Activated CD8-positive, alpha-beta T cell treated with anti-CD3 and anti-CD28 coated beads for 36 hours (primary cell): Measurements from ENCODE around the gene SAMD15. TPM values are rescaled to one million over a fixed set of nuclear protein-coding genes. Genes with fewer than 3 reads are reported as not detected.

ENCODE experiments used
- ATAC-seq: fragments of 200-7000 bp; cut with Tn5 transposase; one replicate; pipeline ENCODE4 v1.10.0; 2021; ENCODE audit warnings: mild to moderate bottlenecking, moderate library complexity
- CTCF ChIA-PET: fragments of 350-600 bp; sonication (Branson Sonifier 250); formaldehyde crosslinking; loops from one replicate; lab custom pipeline; 2021; ENCODE audit warnings: antibody characterized with exemption; lab: Charles Lee
- POLR2A ChIA-PET: fragments of 350-600 bp; sonication (Branson Sonifier 250); formaldehyde crosslinking; loops from one replicate; lab custom pipeline; 2021; ENCODE audit warnings: antibody characterized with exemption; lab: Charles Lee
- DNase-seq: peaks from one replicate; pipeline ENCODE4 v3.0.0-alpha.2; 2020
- H3K27ac Mint-ChIP-seq: one replicate; pipeline ENCODE4 v1.8.0; 2021; ENCODE audit warnings: mild to moderate bottlenecking, mixed read lengths
- H3K27me3 Mint-ChIP-seq: one replicate; pipeline ENCODE4 v1.8.0; 2021; ENCODE audit warnings: mixed read lengths
- H3K36me3 Mint-ChIP-seq: one replicate; pipeline ENCODE4 v1.8.0; 2021; ENCODE audit warnings: low read depth, mixed read lengths
- H3K4me1 Mint-ChIP-seq: one replicate; pipeline ENCODE4 v1.8.0; 2021; ENCODE audit warnings: low read depth, mixed read lengths
- H3K4me3 Mint-ChIP-seq: one replicate; pipeline ENCODE4 v1.8.0; 2021; ENCODE audit warnings: mild to moderate bottlenecking, moderate library complexity, mixed read lengths
- H3K9me3 Mint-ChIP-seq: one replicate; pipeline ENCODE4 v1.8.0; 2021; ENCODE audit warnings: mixed read lengths
- CTCF ChIP-seq: fragments of 200-600 bp; IDR thresholded peaks from one replicate; pipeline ENCODE4 v1.8.0; 2022; ENCODE audit warnings: antibody characterized with exemption, mild to moderate bottlenecking
- intact Hi-C: fragments of 100-400 bp; cut with micrococcal nuclease; formaldehyde crosslinking; loops from one replicate; pipeline ENCODE4 v1.10.0; 2022
- total RNA-seq, 2 experiments: library from RNA; stranded (reverse); gene quantifications; one replicate each; pipeline ENCODE4 v1.2.3, GENCODE V29; 2021

SAMD15 gene
- total RNA-seq, 2 experiments from 2014 or later: 0.11 to 0.56 TPM

DNA sequence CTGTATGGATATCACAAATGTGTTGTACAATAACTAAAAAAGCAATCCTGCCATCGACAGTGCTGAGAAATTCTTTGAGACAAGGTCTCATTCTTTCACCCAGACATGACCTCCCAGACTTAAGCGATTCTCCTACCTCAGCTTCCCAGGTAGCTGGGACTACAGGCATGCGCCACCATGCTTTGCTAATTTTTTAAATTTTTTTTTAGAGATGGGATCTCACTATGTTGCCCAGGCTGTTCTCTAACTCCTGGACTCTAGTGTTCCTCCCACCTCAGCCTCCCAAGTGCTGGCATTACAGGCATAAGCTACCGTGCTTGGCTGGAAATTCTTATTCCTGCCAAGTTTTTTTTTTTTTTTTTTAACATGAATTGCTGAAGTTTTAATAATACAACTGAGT, 62.7 kb downstream of the SAMD15 start:
- intact Hi-C loops: no loop called here
- peaks cover 21% of the 10 kb centered on the region for H3K36me3 Mint-ChIP-seq
- ChIA-PET POLR2A (no interaction called here), CTCF (no interaction called here)
- H3K9me3 Mint-ChIP-seq: no peaks in the 10 kb centered on the region
- no peak overlapping the region for H3K4me3 Mint-ChIP-seq
- no peaks in the 10 kb centered on the region for H3K27me3 Mint-ChIP-seq
- H3K4me1 Mint-ChIP-seq: no peaks in the 10 kb centered on the region
- DNase-seq (no peak), ATAC-seq (no peak)
- H3K27ac Mint-ChIP-seq: no peak overlapping the region
- TF ChIP-seq CTCF: no peak

Other genes with a start within 250 kb of the SAMD15 start
- gene ZDHHC22, start 235.6 kb upstream of the SAMD15 start, total RNA-seq: not detected
- gene TMEM63C, start 195.6 kb upstream of the SAMD15 start, total RNA-seq: 1 to 10 TPM; 3.3 to 3.6 TPM
- not detected for gene NGB, start 106.2 kb upstream of the SAMD15 start, total RNA-seq
- gene POMT2, start 56.5 kb upstream of the SAMD15 start, total RNA-seq: 10 to 100 TPM; 14.2 to 15.3 TPM
- gene GSTZ1, start 56.3 kb upstream of the SAMD15 start, total RNA-seq: 10 to 100 TPM; 19.1 to 20.5 TPM
- 10 to 100 TPM; 25.0 to 25.4 TPM for gene TMED8, start 285 bp upstream of the SAMD15 start, total RNA-seq
- under 1 TPM; 0.27 to 0.41 TPM for gene NOXRED1, start 46.1 kb downstream of the SAMD15 start, total RNA-seq
- gene VIPAS39, start 80.2 kb downstream of the SAMD15 start, total RNA-seq: 10 to 100 TPM; 13.9 to 16.8 TPM
- gene AHSA1, start 80.7 kb downstream of the SAMD15 start, total RNA-seq: 100 to 1,000 TPM; 325 to 339 TPM
- under 1 TPM; 0.74 to 0.94 TPM for gene ISM2, start 121.4 kb downstream of the SAMD15 start, total RNA-seq
- gene SPTLC2, start 239.3 kb downstream of the SAMD15 start, total RNA-seq: 10 to 100 TPM; 23.7 to 30.2 TPM